HEK293 (cell line): ENCODE data around the gene VASN.

Source experiments
- CTCF ChIP-seq: fragments of 450-650 bp; formaldehyde crosslinking; IDR thresholded peaks from 2 replicates; pipeline ENCODE4 v1.5.1; 2016; ENCODE audit warnings: missing biosample characterization, missing genetic modification characterization
- YY1 ChIP-seq: fragments of 450-650 bp; formaldehyde crosslinking; IDR thresholded peaks from 2 replicates; pipeline ENCODE4 v1.5.1; 2018; ENCODE audit warnings: missing biosample characterization, missing genetic modification characterization
- YY2 ChIP-seq: fragments of 450-650 bp; formaldehyde crosslinking; IDR thresholded peaks from 2 replicates; pipeline ENCODE4 v1.5.1; 2016; ENCODE audit warnings: missing biosample characterization, missing genetic modification characterization
- ZFP41 ChIP-seq: fragments of 450-650 bp; formaldehyde crosslinking; IDR thresholded peaks from 2 replicates; pipeline ENCODE4 v1.5.1; 2016; ENCODE audit warnings: missing biosample characterization, missing genetic modification characterization, borderline replicate concordance
- ZNF140 ChIP-seq: fragments of 450-650 bp; formaldehyde crosslinking; IDR thresholded peaks from 2 replicates; pipeline ENCODE4 v1.5.1; 2016; ENCODE audit warnings: missing biosample characterization, missing genetic modification characterization
- ZNF404 ChIP-seq: fragments of 450-650 bp; formaldehyde crosslinking; IDR thresholded peaks from 2 replicates; pipeline ENCODE4 v1.5.1; 2017; ENCODE audit warnings: missing biosample characterization, missing genetic modification characterization
- ZNF449 ChIP-seq: fragments of 450-650 bp; formaldehyde crosslinking; IDR thresholded peaks from 2 replicates; pipeline ENCODE4 v1.5.1; 2017; ENCODE audit warnings: missing biosample characterization, mild to moderate bottlenecking, missing genetic modification characterization, moderate library complexity
- ZNF701 ChIP-seq: fragments of 450-650 bp; formaldehyde crosslinking; IDR thresholded peaks from 2 replicates; pipeline ENCODE4 v1.5.1; 2016; ENCODE audit warnings: missing biosample characterization, missing genetic modification characterization
- ZSCAN30 ChIP-seq: fragments of 450-650 bp; IDR thresholded peaks from 2 replicates; pipeline ENCODE4 v1.5.1; 2018; ENCODE audit warnings: missing biosample characterization, mild to moderate bottlenecking, missing genetic modification characterization, moderate library complexity
- TF ChIP-seq, protein P1 (sequence below): fragments of 450-650 bp; formaldehyde crosslinking; optimal IDR thresholded peaks from 2 replicates; pipeline ENCODE3; 2016; ENCODE audit warnings: missing biosample characterization, mild to moderate bottlenecking, missing genetic modification characterization

DNA sequence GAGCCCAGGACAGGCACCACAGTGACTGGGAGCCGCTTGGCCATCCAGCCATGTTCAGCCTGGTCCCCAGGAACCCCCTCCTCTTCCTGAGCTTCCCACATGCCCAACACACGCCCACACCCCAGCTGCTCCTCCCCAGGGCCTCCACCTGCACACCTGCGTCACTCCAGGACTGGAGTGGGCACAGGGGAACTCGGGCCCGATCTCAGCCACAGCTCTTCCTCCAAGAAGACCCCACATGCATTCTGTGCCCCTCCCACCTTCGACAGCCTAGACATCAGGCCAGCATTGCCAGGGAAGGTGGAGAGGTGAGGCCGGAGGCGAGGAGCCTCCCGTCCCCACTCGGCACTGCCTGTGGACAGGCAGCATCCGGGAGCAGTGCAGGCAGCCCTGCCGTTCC is 6.0 kb upstream of the VASN start:
- TF ChIP-seq CTCF (tag by site-specific recombination) (no peak), YY2 (tag by site-specific recombination) (no peak), ZNF701 (tag by site-specific recombination) (no peak), ZSCAN30 (no peak), ZNF404 (tag by site-specific recombination) (no peak), YY1 (no peak), ZNF449 (tag by site-specific recombination) (no peak), ZNF140 (tag by site-specific recombination) (no peak), ZFP41 (tag by site-specific recombination) (no peak)
- TF ChIP-seq, protein P1, sequence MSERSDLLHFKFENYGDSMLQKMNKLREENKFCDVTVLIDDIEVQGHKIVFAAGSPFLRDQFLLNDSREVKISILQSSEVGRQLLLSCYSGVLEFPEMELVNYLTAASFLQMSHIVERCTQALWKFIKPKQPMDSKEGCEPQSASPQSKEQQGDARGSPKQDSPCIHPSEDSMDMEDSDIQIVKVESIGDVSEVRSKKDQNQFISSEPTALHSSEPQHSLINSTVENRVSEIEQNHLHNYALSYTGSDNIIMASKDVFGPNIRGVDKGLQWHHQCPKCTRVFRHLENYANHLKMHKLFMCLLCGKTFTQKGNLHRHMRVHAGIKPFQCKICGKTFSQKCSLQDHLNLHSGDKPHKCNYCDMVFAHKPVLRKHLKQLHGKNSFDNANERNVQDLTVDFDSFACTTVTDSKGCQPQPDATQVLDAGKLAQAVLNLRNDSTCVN = no peak
